GM21447 (cell line): ENCODE measurements around the gene ELANE.
"Not testable (repeated sequence)": the region's sequence is repeated elsewhere in the genome, so short reads cannot be mapped to it uniquely, and the experiment has no call there.

Source experiments
- ATAC-seq: cut with Tn5 transposase; IDR thresholded peaks from one replicate; pipeline ENCODE4 v1.9.1; 2021; ENCODE audit not compliant: unreplicated experiment

The ELANE gene

DNA sequence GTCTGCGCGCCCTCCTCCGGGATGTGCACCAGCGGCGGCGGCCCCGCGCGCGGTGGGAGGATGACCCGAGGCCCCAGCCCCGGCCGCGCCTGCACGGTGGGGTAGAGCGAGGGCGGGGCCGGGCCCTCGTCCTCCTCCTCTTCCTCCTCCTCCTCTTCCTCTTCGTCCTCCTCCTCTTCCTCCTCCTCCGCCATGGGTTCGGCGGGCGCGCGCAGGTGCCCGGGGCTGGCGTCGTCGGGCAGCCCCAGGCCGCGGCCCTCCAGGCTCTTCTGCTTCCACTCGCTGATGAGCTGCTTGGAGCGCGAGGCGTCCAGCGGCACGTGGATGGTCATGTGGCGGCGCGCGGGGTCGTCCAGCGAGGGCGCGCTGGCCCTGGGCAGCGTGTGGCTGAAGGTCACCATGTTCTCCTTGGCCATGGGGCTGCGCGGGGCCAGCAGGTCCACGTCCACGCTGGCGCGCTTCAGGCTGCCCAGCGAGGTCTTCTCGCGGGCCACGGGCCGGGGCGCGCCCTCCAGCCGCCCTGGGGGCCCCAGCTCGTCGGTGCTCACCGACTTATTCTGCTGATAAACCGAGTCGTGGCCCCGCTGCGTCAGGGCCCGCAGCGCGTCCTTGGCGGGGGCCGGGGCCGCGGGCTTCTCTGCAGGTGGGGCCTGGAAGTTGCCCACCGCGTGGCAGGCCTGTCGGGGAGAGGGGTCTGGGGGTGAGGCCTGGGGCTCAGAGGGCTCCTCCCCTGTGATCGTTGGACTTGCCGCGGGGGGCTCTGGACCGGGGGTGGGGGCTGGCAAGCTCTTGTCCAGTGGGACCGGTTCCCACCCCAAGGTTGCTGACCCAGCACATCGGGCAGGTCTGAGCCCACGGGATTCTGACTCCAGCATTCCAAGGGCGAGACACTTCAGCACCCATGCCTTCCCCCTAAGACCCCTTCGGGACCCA lies 38.6 kb upstream of the ELANE start:
- ATAC-seq: no peak

DNA sequence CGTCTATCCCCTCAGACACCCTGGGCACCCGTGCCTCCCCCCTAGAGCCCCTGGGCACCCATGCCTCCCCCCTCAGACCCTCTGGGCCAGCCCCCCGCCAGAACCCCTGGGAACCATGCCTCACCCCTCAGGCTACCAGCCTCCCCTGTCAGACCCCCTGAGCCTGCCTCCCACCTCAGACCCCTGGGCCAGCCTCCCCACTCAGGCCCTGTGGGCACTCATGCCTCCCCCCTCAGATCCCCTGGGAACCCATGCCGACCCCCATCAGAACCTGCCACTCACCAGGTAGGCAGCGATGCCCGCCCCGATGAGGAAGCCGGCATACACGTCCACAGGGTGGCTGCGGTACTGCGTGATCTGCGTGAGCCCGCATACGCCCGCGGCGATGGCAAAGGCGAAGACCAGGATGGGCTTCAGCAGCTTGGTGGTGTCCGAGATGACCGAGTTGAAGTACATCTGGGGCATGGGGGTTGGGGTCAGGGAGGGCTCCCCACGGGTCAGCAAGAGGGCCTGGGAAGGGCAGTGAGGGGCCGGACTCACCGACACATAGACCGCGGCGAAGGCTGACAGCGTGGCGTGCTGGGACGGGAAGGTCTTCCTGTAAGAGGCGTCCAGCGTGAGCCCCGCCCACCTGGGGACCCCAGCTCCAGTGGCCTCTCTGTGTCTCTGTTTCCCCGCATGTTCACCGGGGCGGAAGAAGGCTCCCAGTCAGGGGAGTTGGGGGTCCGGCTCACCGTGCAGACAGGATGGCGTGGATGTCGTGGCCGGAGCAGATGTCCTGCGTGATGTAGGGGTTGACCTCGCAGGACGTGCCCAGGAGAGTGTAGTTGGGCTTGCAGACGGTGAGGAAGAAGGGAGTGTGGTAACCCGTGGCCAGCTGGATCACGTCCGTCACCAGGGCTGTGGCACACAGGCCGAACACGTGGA lies 37.7 kb upstream of the ELANE start:
- no peak for ATAC-seq

DNA sequence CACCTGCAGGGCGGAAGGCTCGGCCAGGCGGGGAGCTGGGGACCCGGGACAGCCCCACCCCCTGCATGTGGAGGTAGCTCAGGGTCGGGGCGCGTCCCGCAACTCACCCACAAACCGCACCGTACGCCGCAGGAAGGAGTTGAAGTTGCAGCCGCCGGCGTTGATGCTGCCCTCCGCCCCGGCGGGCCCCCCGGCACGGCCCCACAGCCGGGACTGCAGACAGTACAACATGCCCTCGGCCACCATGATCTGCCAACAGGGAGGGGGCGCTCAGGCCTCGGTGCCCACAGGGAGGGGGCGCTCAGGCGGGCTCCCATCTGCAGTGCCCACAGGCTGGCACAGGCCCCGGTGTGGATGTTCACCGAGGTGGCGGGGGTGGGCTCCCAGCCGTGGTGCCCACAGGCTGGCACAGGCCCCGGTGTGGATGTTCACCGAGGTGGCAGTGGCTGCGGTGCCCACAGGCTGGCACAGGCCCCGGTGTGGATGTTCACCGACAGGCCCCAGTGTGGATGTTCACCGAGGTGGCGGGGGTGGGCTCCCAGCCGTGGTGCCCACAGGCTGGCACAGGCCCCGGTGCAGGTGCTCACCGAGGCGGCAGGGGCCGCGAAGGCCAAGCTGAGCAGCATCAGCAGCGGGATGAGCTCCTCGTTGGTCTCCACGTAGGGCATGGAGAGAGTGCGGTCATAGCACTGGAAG lies 36.9 kb upstream of the ELANE start:
- ATAC-seq: no peak

DNA sequence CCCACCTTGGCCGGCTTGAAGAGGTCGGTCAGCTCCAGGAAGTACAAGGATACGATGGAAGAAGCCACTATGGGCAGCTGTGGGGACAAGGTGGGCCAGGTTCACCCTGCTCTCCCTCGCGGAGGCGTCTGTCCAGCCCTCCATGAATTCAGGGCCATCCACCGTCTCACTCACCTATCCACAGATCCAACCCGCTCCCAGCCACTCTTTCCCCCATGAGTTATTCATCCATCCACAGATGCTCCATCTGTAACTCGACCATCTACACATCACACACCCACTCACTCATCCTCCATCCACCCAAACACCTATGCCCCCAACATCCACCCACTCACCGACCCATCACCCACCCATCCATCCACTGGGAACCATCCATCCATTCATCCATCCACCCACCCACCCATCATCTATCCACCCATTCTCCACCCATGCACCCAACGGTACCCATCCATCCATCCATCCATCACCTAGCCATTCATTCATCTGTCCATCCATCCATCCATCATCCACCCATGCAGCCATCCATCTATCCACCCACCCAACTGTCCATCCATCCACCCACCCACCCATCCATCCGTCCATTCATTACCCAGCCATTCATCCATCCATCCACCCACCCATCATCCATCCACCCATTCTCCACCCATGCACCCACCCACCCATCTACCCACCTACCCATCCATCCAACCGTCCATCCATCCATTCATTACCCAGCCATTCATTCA lies 36.2 kb upstream of the ELANE start:
- ATAC-seq: no peak

DNA sequence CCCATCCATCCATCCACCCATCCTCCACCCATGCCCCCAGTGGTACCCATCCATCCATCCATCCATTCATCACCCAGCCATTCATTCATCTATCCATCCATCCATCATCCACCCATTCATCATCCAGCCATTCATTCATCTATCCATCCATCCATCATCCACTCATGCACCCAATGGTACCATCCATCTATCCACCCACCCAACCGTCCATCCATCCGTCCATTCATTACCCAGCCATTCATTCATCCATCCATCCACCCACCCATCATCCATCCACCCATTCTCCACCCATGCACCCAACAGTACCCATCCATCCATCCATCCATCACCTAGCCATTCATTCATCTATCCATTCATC lies 35.6 kb upstream of the ELANE start:
- no peak for ATAC-seq

DNA sequence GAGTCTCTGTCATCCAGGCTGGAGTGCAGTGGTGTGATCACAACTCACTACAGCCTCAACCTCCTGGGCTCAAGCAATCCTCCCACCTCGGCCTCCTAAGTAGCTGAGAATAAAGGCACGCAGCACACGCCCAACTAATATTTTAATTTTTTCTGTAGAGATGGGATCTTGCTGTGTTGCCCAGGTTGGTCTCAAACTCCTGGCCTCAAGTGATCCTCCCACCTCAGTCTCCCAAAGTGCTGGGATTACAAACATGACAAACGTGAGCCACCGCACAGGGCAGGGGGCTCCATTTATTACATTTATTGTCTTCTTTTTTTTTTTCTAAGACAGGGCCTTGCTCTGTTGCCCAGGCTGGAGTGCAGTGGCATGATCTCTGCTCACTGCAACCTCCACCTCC lies 31.9 kb upstream of the ELANE start:
- ATAC-seq: not testable (repeated sequence)

DNA sequence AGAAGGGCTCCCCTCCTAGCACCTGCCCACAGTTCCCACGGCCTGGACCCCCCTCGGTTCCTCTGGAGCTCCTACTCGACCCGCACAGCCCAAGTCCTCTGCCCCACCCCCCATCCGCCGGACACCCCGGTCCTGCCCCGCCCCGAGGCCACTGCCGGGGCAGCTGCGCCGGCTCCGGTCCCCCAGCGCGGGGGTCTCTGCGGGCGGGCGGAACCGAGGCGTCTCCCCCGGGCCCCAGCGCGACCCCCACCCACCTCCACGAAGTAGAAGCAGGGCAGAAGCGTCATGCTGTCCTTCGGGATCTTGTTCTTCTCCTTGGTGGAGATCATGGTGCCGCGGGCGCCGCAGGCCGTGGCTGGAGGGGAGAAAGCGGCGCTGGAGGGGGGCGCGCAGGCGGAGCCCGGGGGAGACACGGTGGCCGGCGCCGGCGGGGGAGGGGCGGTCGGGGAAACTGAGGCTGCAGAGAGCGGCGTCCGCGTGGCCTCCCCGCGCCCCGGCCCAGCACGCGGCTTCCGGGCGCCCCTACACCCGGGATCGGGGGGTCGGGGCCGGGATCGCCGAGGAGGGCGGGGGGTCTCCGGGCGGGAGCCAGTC lies 30.8 kb upstream of the ELANE start:
- no peak for ATAC-seq

DNA sequence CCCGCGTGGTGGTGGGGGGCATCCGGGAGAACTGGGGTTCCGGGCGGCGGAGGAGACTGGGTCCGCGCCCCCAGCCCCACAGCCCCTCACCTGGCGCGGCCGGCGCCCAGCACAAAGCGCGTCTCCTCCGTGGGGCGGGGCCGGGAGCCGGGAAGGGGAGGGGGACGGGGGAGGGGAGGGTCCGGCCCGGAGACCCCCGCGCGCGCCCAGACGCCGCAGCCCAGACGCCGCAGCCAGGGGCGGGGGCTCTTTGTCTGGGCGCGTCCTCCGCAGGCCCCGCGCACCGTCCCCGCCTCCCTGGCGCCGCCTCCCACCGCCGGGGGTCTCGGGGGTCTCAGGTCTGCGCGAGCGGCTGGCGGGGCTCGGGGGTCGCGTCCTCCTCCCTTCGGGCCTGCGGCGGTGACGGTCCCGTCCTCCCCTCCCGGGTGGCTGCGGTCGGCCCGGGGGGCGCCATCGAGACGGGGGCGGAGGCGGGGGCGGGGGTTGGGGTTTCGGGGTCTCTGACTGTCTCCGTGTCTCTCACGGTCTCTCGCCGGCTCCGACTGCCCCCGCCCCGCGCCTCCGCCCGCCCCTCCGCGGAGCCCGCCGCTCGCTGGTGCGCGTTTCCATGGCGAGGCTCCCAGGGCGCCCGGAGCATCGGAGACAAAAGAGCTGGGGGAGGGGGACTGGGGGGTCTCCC lies 30.1 kb upstream of the ELANE start, which contains the start of gene PLPPR3:
PLPPR3 (minus strand) TSS at position 131 of the 679 bp plus-strand sequence. CDS start 396 bp downstream, outside the sequence.
- ATAC-seq: no peak

DNA sequence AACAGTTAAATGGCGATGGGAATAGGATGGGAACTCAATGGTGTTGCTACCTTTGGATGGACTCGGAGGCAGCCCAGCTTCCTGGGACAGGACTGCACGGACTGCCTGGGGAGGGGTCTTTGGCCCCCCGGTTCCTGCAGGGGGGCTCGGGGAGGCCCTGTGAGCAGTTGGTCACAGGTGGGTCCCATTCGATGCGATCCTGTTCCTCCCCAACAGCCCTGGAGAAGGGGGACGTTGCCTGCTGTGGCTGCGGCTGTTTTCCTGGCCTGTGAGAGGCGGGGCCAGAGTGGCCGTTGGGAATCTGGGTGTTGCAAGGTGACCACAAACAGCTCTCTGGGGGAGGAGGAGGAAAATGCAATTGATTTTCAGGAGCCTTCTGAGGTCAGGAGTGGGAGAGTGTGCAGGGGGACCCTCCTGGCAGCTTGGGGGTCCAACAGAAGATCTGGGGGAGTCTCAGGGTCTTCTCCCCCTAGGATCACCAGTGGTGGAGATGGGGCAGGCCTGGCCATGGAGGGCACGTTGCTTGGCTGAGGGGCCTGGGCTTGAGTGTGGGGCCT lies 28.5 kb upstream of the ELANE start:
- no peak for ATAC-seq

DNA sequence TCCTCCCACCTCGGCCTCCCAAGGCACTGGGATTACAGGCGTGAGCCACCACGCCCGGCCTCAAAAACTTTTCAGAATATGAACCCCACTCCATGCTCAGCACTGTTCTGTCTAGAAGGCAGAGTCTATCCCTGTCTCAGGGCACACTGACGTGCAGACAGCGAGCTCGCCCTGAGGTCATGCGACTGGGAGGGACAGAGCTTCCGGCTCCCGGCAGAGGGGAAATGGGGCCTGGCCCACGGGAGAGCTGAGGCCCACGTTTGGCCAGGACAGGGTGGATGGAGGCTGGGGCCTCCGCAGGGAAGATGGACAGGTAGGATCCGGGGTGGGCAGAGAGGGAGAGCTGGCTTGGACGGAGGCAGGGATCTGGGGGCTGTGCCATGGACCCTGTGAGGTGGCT lies 27.2 kb upstream of the ELANE start:
- ATAC-seq: no peak

DNA sequence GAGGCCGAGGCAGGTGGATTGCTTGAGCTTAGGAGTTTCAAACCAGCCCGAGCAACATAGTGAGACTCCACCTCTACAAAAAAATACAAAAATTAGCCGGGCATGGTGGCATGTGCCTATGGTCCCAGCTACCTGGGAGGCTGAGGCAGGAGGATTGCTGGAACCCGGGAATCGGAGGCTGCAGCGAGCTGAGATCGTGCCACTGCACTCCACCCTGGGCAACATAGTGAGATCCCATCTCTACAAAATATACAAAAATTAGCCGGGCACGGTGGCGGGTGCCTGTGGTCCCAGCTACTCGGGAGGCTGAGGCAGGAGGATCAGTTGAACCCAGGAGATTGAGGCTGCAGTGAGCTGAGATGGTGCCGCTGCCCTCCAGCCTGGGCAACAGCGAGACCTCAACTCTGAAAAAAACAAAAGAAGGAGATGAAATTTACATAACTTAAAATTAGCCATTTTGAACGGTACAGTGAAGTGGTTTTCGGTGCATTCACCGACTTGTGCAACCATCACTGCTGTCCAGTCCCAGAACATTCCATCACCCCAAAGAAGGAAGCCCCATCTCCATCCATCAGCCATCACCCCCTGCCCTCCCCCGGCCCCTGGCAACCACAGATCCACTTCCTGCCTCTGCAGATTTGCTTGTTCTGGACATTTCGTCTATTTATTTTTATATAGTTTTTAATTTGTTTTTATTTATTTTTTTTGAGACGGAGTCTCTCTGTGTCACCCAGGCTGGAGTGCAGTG lies 26.0 kb upstream of the ELANE start:
- ATAC-seq: no peak

DNA sequence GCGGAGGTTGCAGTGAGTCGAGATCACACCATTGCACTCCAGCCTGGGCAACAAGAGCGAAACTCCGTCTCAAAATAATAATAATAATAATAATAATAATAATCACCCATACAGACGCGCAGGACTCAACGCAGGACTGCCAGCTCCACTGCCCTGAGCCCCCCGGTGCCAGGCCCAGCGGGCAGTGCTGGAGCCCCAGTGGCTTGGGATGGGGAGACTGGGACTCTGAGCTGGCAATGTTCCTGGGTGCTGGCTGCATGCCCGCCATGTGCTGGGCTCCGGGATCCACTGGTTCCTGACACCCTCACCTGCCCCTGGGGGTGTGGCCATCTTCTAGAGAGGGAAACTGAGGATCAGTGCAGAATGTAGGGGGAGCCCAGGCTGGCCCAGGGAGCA lies 24.8 kb upstream of the ELANE start:
- ATAC-seq: no peak

DNA sequence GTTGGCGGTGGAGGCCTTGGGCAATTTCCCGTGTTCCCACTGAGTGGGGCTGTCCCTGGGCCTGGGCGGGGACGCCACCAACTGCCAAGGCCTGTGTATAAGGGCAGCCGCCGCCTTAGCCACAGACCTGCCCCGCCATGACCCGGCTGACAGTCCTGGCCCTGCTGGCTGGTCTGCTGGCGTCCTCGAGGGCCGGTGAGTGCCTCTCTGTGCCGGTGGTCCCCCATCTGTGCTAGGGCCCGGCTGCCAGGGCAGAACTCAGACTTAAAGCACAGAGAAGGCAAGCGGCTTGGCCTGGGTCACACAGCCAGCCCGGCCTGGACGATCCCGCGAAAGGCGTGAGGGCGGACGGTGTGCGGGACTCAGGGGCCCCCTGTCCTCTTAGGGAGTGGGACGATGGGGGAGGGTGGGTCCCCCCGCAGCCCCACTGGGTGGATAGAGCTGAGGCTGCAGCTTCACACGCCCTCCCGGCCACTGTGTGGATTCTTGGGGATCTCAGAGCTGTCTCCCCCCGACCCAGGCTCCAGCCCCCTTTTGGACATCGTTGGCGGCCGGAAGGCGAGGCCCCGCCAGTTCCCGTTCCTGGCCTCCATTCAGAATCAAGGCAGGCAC lies 24.3 kb upstream of the ELANE start, which contains the start of gene AZU1:
AZU1 (plus strand) TSS at position 128 of the 612 bp plus-strand sequence; CDS start at position 138, 10 bp downstream.
- ATAC-seq: no peak

DNA sequence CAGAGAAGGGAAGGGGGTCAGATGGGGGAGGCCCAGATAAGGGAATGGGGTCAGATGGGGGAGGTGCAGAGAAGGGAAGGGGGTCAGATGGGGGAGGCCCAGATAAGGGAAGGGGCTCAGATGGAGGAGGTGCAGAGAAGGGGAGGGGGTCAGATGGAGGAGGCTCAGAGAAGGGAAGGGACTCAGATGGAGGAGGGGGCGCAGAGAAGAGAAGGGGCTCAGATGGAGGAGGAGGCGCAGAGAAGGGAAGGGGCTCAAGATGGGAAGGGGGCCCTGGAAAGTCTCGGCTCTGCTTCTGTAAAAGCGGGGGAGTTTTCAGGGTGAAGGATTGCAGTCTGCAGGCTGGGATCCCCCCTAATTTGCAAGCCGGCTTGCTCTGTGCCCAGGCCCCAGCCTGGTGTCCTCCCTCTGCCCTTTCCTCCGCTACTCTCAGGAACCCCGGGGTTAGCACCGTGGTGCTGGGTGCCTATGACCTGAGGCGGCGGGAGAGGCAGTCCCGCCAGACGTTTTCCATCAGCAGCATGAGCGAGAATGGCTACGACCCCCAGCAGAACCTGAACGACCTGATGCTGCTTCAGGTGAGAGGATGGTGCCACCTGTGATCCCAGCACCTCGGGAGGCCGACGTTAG lies 22.9 kb upstream of the ELANE start:
- ATAC-seq: no peak

DNA sequence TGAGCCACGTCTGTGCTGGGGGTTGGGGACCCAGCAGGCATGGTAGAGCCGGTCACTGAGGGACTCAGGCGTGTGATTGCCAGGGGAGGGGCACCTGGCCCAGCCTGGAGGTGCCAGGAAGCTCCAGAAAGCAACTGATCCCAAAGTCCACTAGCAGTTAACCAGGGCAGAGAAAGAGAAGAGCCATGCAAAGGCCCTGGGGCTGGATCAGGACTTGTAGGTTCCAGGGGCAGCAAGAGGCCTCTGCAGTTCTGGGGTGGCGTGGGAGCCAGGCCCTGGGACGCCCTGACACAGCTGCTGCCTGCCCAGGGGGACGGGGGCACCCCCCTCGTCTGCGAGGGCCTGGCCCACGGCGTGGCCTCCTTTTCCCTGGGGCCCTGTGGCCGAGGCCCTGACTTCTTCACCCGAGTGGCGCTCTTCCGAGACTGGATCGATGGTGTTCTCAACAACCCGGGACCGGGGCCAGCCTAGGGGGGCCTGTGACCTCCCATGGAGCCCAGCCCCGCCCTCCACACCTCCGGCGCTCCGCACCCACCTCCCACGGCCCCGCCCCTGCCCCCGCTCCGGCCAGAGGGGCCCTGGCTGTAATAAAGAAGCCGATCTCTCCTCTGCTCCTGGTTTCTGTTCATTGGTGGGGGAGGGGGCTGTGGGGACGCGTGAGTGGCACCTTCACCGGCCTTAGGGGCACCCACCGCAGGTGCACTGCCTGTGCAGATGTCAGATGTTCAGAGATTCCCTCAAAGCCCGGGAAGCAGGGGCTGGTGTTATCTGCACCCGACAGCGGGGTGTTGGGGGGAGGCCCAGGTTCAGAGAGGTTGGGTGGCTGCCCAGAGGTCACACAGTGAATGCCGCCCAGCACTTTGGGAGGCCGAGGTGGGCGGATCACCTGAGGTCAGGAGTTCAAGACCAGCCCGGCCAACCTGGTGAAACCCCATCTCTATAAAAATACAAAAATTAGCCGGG lies 20.4 kb upstream of the ELANE start:
- ATAC-seq: no peak

DNA sequence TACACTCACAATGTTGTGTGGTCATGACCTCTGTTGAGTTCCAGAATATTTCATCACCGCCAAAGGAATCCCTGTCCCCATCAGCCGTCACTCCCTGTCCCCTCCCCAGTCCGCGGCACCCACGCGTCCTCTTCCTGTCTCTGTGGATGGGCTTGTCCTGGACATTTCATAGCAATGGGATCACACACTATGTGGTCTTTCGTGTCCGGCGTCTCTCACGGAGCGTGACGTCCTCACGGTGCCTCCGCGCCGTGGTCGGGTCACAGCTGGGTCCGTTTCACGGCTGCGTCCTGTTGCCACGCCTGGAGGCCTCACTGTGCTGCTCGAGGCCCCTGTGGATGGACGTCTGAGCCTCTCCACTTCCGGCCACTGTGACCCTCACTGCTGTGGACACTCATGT lies 17.9 kb upstream of the ELANE start:
- no peak for ATAC-seq
